Epithelial cell of umbilical artery (primary cell): ENCODE results near the gene SERBP1. TPM values are rescaled to one million over a fixed set of nuclear protein-coding genes. Genes with fewer than 3 reads are reported as not detected.

Source experiments
- total RNA-seq: library from RNA; depleted of rRNA; stranded (reverse); fragments of >200 nt; gene quantifications from 2 replicates; pipeline ENCODE4 v1.2.3, GENCODE V29; 2014

The SERBP1 gene
- 299 and 384 TPM in 2 replicates for total RNA-seq

GRCh38 chr1:67430358-67431155 lies at the start of gene SERBP1:
Gene SERBP1, minus strand, starts transcription at chr1:67430402. Its CDS starts 102 bp downstream, at chr1:67430300.

Other genes starting within 250 kb of the SERBP1 start
- gene IL12RB2, start 122.5 kb downstream of the SERBP1 start, total RNA-seq, result not detected in 2 replicates